SU-DHL-6 (cell line): ENCODE measurements around the gene PKD1L1.

Experiments
- H2AFZ ChIP-seq: fragments of 200-600 bp; sonication (generic); 2 replicates; pipeline ENCODE4 v1.6.1; 2014; ENCODE audit warnings: low read depth, mild to moderate bottlenecking, moderate library complexity, mixed read lengths, antibody characterized with exemption, low read length; ENCODE audit not compliant: severe bottlenecking
- H3F3A ChIP-seq: fragments of 200-600 bp; shearing (Covaris generic); 2 replicates; pipeline ENCODE4 v1.6.0; 2016; ENCODE audit warnings: antibody characterized with exemption, mild to moderate bottlenecking; ENCODE audit not compliant: insufficient read depth
- H3K27ac ChIP-seq: fragments of 200-600 bp; sonication (generic); 2 replicates; pipeline ENCODE4 v1.5.1; 2016; ENCODE audit warnings: low read depth, mild to moderate bottlenecking, low read length, moderate library complexity, mixed read lengths
- H3K27me3 ChIP-seq: fragments of 200-600 bp; sonication (generic), shearing (Covaris generic); 2 replicates; pipeline ENCODE4 v1.6.0; 2014; ENCODE audit warnings: mild to moderate bottlenecking, low read length
- H3K36me3 ChIP-seq: fragments of 200-600 bp; sonication (generic); 2 replicates; pipeline ENCODE4 v1.6.1; 2014; ENCODE audit warnings: mild to moderate bottlenecking, low read length, mixed read lengths
- H3K4me2 ChIP-seq: fragments of 300-600, 200-600 bp; shearing (Covaris generic), sonication (generic); 2 replicates; pipeline ENCODE4 v1.6.0; 2014; ENCODE audit warnings: low read length, low read depth, mild to moderate bottlenecking; ENCODE audit not compliant: poor library complexity, severe bottlenecking
- H3K4me3 ChIP-seq: fragments of 200-600 bp; sonication (generic); 2 replicates; pipeline ENCODE4 v1.5.1; 2014; ENCODE audit warnings: antibody characterized with exemption, low read length, mild to moderate bottlenecking, mixed read lengths; ENCODE audit not compliant: insufficient read depth, poor library complexity, severe bottlenecking
- H3K79me2 ChIP-seq: fragments of 200-600 bp; sonication (generic); 2 replicates; pipeline ENCODE4 v1.6.1; 2014; ENCODE audit warnings: mild to moderate bottlenecking, low read length, moderate library complexity; ENCODE audit not compliant: insufficient read depth
- H3K9ac ChIP-seq: fragments of 200-600 bp; sonication (generic); 2 replicates; pipeline ENCODE4 v1.7.0; 2014; ENCODE audit warnings: mild to moderate bottlenecking, low read length
- H3K9me2 ChIP-seq: fragments of 200-600 bp; sonication (generic); replicated peaks from 2 replicates; pipeline ENCODE4 v1.6.1; 2014; ENCODE audit warnings: low read length; ENCODE audit not compliant: insufficient read depth
- H3K9me3 ChIP-seq: fragments of 200-600 bp; sonication (generic); 2 replicates; pipeline ENCODE4 v1.6.1; 2014; ENCODE audit warnings: low read length, mixed read lengths; ENCODE audit not compliant: insufficient read depth
- H4K20me1 ChIP-seq: fragments of 200-600 bp; sonication (generic); 2 replicates; pipeline ENCODE4 v1.6.1; 2014; ENCODE audit warnings: low read depth, mild to moderate bottlenecking, antibody characterized with exemption, low read length, moderate library complexity, mixed read lengths
- CTCF ChIP-seq: fragments of 200-600 bp; sonication (generic); IDR thresholded peaks from one replicate; pipeline ENCODE4 v1.5.1; 2017; ENCODE audit warnings: antibody characterized with exemption, mild to moderate bottlenecking, low read length, moderate library complexity; ENCODE audit not compliant: insufficient read depth, poor library complexity, severe bottlenecking
- EZH2phosphoT487 ChIP-seq: fragments of 200-600 bp; sonication (generic), shearing (Covaris generic); conservative IDR thresholded peaks from 2 replicates; pipeline ENCODE4 v1.6.1; 2018; ENCODE audit warnings: mild to moderate bottlenecking, antibody characterized with exemption, low read length, moderate library complexity, mixed read lengths

PKD1L1 gene

GRCh38 chr7:47905076-47905920, 43.0 kb downstream of the PKD1L1 start:
- Histone ChIP-seq H3K27me3 (no peaks in the 10 kb centered on the region), H2AFZ (no peak overlapping the region), H4K20me1 (no peaks in the 10 kb centered on the region), H3K79me2 (no peaks in the 10 kb centered on the region), H3K27ac (no peak overlapping the region), H3K36me3 (no peaks in the 10 kb centered on the region), H3K9me3 (no peaks in the 10 kb centered on the region), H3F3A (no peaks in the 10 kb centered on the region), H3K4me3 (no peak overlapping the region), H3K9ac (no peak overlapping the region), H3K4me2 (no peak overlapping the region), H3K9me2 (no peaks in the 10 kb centered on the region)
- TF ChIP-seq EZH2phosphoT487 (no peak), CTCF (no peak)

- no peak overlapping the region for H3K4me2 ChIP-seq
- no peaks in the 10 kb centered on the region for H3K9me2 ChIP-seq
- no peaks in the 10 kb centered on the region for H3F3A ChIP-seq
- no peaks in the 10 kb centered on the region for H3K27me3 ChIP-seq
- TF ChIP-seq EZH2phosphoT487, result no peak
- TF ChIP-seq CTCF, result no peak
- H3K79me2 ChIP-seq, result no peaks in the 10 kb centered on the region
- H2AFZ ChIP-seq, result no peak overlapping the region
- no peaks in the 10 kb centered on the region for H4K20me1 ChIP-seq
- H3K9me3 ChIP-seq, result no peaks in the 10 kb centered on the region
- H3K9ac ChIP-seq, result no peak overlapping the region
- H3K4me3 ChIP-seq, result no peak overlapping the region
- H3K36me3 ChIP-seq, result no peaks in the 10 kb centered on the region
- H3K27ac ChIP-seq, result no peak overlapping the region
These were observed 46.3 kb downstream of the PKD1L1 start for GRCh38 chr7:47902013-47902412.

GRCh38 chr7:47901542-47901941, 46.7 kb downstream of the PKD1L1 start:
- Histone ChIP-seq H3F3A (no peaks in the 10 kb centered on the region), H3K9me3 (no peaks in the 10 kb centered on the region), H3K4me3 (no peak overlapping the region), H4K20me1 (no peaks in the 10 kb centered on the region), H3K27me3 (no peaks in the 10 kb centered on the region), H3K9ac (no peak overlapping the region), H3K9me2 (no peaks in the 10 kb centered on the region), H2AFZ (no peak overlapping the region), H3K27ac (no peak overlapping the region), H3K36me3 (no peaks in the 10 kb centered on the region), H3K79me2 (no peaks in the 10 kb centered on the region), H3K4me2 (no peak overlapping the region)
- TF ChIP-seq CTCF (no peak), EZH2phosphoT487 (no peak)
